Lower leg skin (tissue), 3 donors: ENCODE measurements around the gene ATP2B2.

Experiments
- POLR2A ChIP-seq, 2 donors: fragments of 450-650 bp; IDR thresholded peaks; one replicate each; pipeline ENCODE4 v1.6.1; 2016 to 2017; ENCODE audit warnings: antibody characterized with exemption in 2 of 2, mild to moderate bottlenecking in 1 of 2, moderate library complexity in 1 of 2
- TF ChIP-seq, protein P1 (sequence below), 3 donors: fragments of 450-650 bp; IDR thresholded peaks; one replicate each; pipeline ENCODE4 v1.5.1; 2016; ENCODE audit warnings: antibody characterized with exemption in 3 of 3, mild to moderate bottlenecking in 3 of 3, moderate library complexity in 2 of 3

DNA sequence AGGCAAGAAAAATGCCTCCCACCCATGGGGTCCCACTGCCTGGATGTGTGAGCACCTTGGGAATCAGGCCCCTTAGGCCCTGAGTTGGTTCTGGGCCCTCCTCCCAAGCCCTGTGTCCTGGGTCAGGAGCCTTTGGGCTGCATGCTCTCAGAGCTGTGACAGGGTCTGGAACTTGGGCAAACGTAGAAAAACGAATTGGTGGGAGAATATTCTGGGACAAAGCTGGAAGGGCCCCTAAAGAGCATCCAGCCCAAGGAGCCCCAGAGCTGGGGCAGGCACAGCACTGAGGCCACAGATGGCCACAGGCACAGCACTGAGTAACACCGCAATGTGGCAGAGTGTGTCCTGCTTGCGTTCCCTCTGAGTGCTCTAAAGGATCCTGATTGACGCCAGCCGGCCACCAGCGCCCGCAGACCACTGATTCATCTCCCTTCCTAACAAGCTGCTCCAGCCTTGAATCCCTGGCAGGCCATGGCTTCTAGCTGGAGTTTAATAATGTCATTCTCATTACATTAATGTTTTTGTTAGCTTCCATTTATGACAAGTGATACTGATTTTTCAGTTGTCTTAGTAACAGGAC lies 165.9 kb downstream of the ATP2B2 start:
- TF ChIP-seq, protein P1, sequence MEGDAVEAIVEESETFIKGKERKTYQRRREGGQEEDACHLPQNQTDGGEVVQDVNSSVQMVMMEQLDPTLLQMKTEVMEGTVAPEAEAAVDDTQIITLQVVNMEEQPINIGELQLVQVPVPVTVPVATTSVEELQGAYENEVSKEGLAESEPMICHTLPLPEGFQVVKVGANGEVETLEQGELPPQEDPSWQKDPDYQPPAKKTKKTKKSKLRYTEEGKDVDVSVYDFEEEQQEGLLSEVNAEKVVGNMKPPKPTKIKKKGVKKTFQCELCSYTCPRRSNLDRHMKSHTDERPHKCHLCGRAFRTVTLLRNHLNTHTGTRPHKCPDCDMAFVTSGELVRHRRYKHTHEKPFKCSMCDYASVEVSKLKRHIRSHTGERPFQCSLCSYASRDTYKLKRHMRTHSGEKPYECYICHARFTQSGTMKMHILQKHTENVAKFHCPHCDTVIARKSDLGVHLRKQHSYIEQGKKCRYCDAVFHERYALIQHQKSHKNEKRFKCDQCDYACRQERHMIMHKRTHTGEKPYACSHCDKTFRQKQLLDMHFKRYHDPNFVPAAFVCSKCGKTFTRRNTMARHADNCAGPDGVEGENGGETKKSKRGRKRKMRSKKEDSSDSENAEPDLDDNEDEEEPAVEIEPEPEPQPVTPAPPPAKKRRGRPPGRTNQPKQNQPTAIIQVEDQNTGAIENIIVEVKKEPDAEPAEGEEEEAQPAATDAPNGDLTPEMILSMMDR (IDR thresholded peaks at IDR 0.05) = no peak
- TF ChIP-seq POLR2A (IDR thresholded peaks at IDR 0.05) = no peak
